ENCODE results near the gene HTR1D.

GRCh38 chr1:23210351-23210785 is 6.9 kb downstream of the HTR1D start:
- TF ChIP-seq CTCF (IDR thresholded peaks at IDR 0.05) (no peak), POLR2A (IDR thresholded peaks at IDR 0.05) (no peak)

Data from testis (tissue), 2 donors.